Neural progenitor cell (in vitro differentiated cells): Measurements from ENCODE around the gene ANAPC7. TPM values are rescaled to one million over a fixed set of nuclear protein-coding genes. Genes with fewer than 3 reads are reported as not detected.

Source experiments
- DNase-seq: peaks from one replicate; pipeline ENCODE4 v3.0.0-alpha.2; 2016; ENCODE audit warnings: low spot score
- H2AFZ ChIP-seq: fragments of 200-600 bp; sonication (generic); replicated peaks from 2 replicates; pipeline ENCODE4 v1.6.1; 2016; ENCODE audit warnings: antibody characterized with exemption
- H3F3A ChIP-seq: fragments of 200-600 bp; sonication (generic); 2 replicates; pipeline ENCODE4 v1.6.1; 2016; ENCODE audit warnings: antibody characterized with exemption, low read depth
- H3K27ac ChIP-seq: fragments of 200-600 bp; sonication (generic); 2 replicates; pipeline ENCODE4 v1.5.1; 2016; ENCODE audit warnings: mild to moderate bottlenecking
- H3K27me3 ChIP-seq: fragments of 200-600 bp; sonication (generic); 2 replicates; pipeline ENCODE4 v1.6.1; 2016; ENCODE audit warnings: mild to moderate bottlenecking, moderate library complexity
- H3K36me3 ChIP-seq: fragments of 200-600 bp; sonication (generic); 2 replicates; pipeline ENCODE4 v1.5.1; 2016
- H3K4me1 ChIP-seq: fragments of 200-600 bp; sonication (generic); 2 replicates; pipeline ENCODE4 v1.6.1; 2016; ENCODE audit warnings: mixed run types
- H3K4me2 ChIP-seq: fragments of 200-600 bp; sonication (generic); 2 replicates; pipeline ENCODE4 v1.6.1; 2016
- H3K4me3 ChIP-seq: fragments of 200-600 bp; sonication (generic); 2 replicates; pipeline ENCODE4 v1.5.1; 2016
- H3K79me2 ChIP-seq: fragments of 200-600 bp; sonication (generic); 2 replicates; pipeline ENCODE4 v1.6.1; 2016; ENCODE audit warnings: low read depth
- H3K9ac ChIP-seq: fragments of 200-600 bp; sonication (generic); 2 replicates; pipeline ENCODE4 v1.6.1; 2016
- H3K9me3 ChIP-seq: fragments of 200-600 bp; sonication (generic); 2 replicates; pipeline ENCODE4 v1.5.1; 2016; ENCODE audit warnings: low read depth
- H4K20me1 ChIP-seq: fragments of 200-600 bp; sonication (generic); 2 replicates; pipeline ENCODE4 v1.6.1; 2016; ENCODE audit warnings: low read depth
- H3K27ac Mint-ChIP-seq: 3 replicates; pipeline ENCODE4 v1.8.0; 2021; ENCODE audit warnings: mixed read lengths
- H3K27me3 Mint-ChIP-seq: 2 replicates; pipeline ENCODE4 v1.8.0; 2022; ENCODE audit warnings: low read depth, mild to moderate bottlenecking, inconsistent platforms, moderate library complexity, mixed read lengths; ENCODE audit not compliant: insufficient read depth
- H3K36me3 Mint-ChIP-seq: 3 replicates; pipeline ENCODE4 v1.8.0; 2021; ENCODE audit warnings: mixed read lengths
- H3K4me1 Mint-ChIP-seq: 3 replicates; pipeline ENCODE4 v1.8.0; 2021; ENCODE audit warnings: mixed read lengths
- H3K4me3 Mint-ChIP-seq: 3 replicates; pipeline ENCODE4 v1.8.0; 2021; ENCODE audit warnings: mild to moderate bottlenecking, moderate library complexity, mixed read lengths
- H3K9me3 Mint-ChIP-seq: 3 replicates; pipeline ENCODE4 v1.8.0; 2020; ENCODE audit warnings: mixed read lengths
- CTCF ChIP-seq: fragments of 200-600 bp; sonication (generic); IDR thresholded peaks from 2 replicates; pipeline ENCODE4 v1.5.1; 2017; ENCODE audit warnings: antibody characterized with exemption, mild to moderate bottlenecking
- EZH2 ChIP-seq: fragments of 200-600 bp; sonication (generic); IDR thresholded peaks from 2 replicates; pipeline ENCODE4 v1.6.1; 2017; ENCODE audit warnings: antibody characterized with exemption, mild to moderate bottlenecking, moderate library complexity
- EZH2phosphoT487 ChIP-seq: fragments of 200-600 bp; sonication (generic); IDR thresholded peaks from 2 replicates; pipeline ENCODE4 v1.6.1; 2017; ENCODE audit warnings: antibody characterized with exemption
- total RNA-seq: library from RNA; depleted of rRNA; stranded (reverse); fragments of >200 nt; gene quantifications from 2 replicates; pipeline ENCODE4 v1.2.3, GENCODE V29; 2015; ENCODE audit warnings: low replicate concordance

Gene ANAPC7
- total RNA-seq, 1 donor from 2014 or later: 114 TPM

GRCh38 chr12:110333201-110333600, 70.3 kb downstream of the ANAPC7 start:
- TF ChIP-seq EZH2 (no peak), EZH2phosphoT487 (no peak), CTCF (no peak)
- no peak overlapping the region for H3K4me2 ChIP-seq
- H3K36me3 ChIP-seq: peaks cover 26% of the 10 kb centered on the region
- Mint-ChIP-seq H3K36me3 (peaks cover 40% of the 10 kb centered on the region), H3K9me3 (no peaks in the 10 kb centered on the region), H3K27me3 (peaks cover 5% of the 10 kb centered on the region), H3K4me3 (no peak overlapping the region), H3K4me1 (peaks cover 3% of the 10 kb centered on the region), H3K27ac (no peak overlapping the region)
- no peak for DNase-seq
- no peak overlapping the region for H3K9ac ChIP-seq
- H3F3A ChIP-seq: peaks cover 6% of the 10 kb centered on the region
- H3K79me2 ChIP-seq: peaks cover 42% of the 10 kb centered on the region
- peaks cover 24% of the 10 kb centered on the region for H4K20me1 ChIP-seq
- no peak overlapping the region for H2AFZ ChIP-seq
- H3K4me3 ChIP-seq: no peak overlapping the region
- H3K4me1 ChIP-seq: no peaks in the 10 kb centered on the region
- no peaks in the 10 kb centered on the region for H3K27me3 ChIP-seq
- no peaks in the 10 kb centered on the region for H3K9me3 ChIP-seq
- H3K27ac ChIP-seq: no peak overlapping the region

GRCh38 chr12:110330544-110330943, 73.0 kb downstream of the ANAPC7 start:
- no peak for TF ChIP-seq CTCF
- no peak for TF ChIP-seq EZH2
- no peak for TF ChIP-seq EZH2phosphoT487
- Mint-ChIP-seq H3K9me3 (no peaks in the 10 kb centered on the region), H3K4me3 (no peak overlapping the region), H3K27ac (no peak overlapping the region), H3K27me3 (peaks cover 3% of the 10 kb centered on the region), H3K4me1 (peaks cover 3% of the 10 kb centered on the region), H3K36me3 (peaks cover 40% of the 10 kb centered on the region)
- no peak for DNase-seq
- Histone ChIP-seq H3K36me3 (peaks cover 35% of the 10 kb centered on the region), H3K4me1 (no peaks in the 10 kb centered on the region), H3K27me3 (no peaks in the 10 kb centered on the region), H2AFZ (no peak overlapping the region), H3K4me3 (no peak overlapping the region), H3K79me2 (peaks cover 69% of the 10 kb centered on the region), H3F3A (peaks cover 15% of the 10 kb centered on the region), H3K9me3 (no peaks in the 10 kb centered on the region), H3K9ac (no peak overlapping the region), H3K4me2 (no peak overlapping the region), H3K27ac (no peak overlapping the region), H4K20me1 (peaks cover 24% of the 10 kb centered on the region)

GRCh38 chr12:110330124-110330523, 73.4 kb downstream of the ANAPC7 start:
- no peak overlapping the region for H3K27ac Mint-ChIP-seq
- H3K36me3 Mint-ChIP-seq: peaks cover 37% of the 10 kb centered on the region
- H3K27me3 Mint-ChIP-seq: peaks cover 3% of the 10 kb centered on the region
- H3K9ac ChIP-seq: no peak overlapping the region
- no peak overlapping the region for H2AFZ ChIP-seq
- H3K4me1 Mint-ChIP-seq: peaks cover 3% of the 10 kb centered on the region
- no peaks in the 10 kb centered on the region for H3K9me3 Mint-ChIP-seq
- peaks cover 73% of the 10 kb centered on the region for H3K79me2 ChIP-seq
- H3K4me1 ChIP-seq: no peaks in the 10 kb centered on the region
- H3K4me2 ChIP-seq: no peak overlapping the region
- H3K4me3 ChIP-seq: no peak overlapping the region
- peaks cover 35% of the 10 kb centered on the region for H3K36me3 ChIP-seq
- H3K9me3 ChIP-seq: no peaks in the 10 kb centered on the region
- no peak overlapping the region for H3K4me3 Mint-ChIP-seq
- no peaks in the 10 kb centered on the region for H3K27me3 ChIP-seq
- peaks cover 15% of the 10 kb centered on the region for H3F3A ChIP-seq
- H4K20me1 ChIP-seq: peaks cover 24% of the 10 kb centered on the region
- TF ChIP-seq EZH2phosphoT487: no peak
- TF ChIP-seq EZH2: no peak
- no peak for TF ChIP-seq CTCF
- no peak overlapping the region for H3K27ac ChIP-seq
- no peak for DNase-seq
